ENCODE results near the gene SAMHD1. TPM values are rescaled to one million over a fixed set of nuclear protein-coding genes. Genes with fewer than 3 reads are reported as not detected.
"Not testable (repeated sequence)": the region's sequence is repeated elsewhere in the genome, so short reads cannot be mapped to it uniquely, and the experiment has no call there.

SAMHD1 gene
- total RNA-seq, 2 experiments from 2014 or later: 29.9 to 33.5 TPM

- Mint-ChIP-seq H3K27ac (no peak overlapping the region), H3K4me3 (no peak overlapping the region), H3K27me3 (ENCODE audit: low read depth) (no peaks in the 10 kb centered on the region), H3K9me3 (no peaks in the 10 kb centered on the region), H3K4me1 (ENCODE audit: low read depth) (peaks cover 5% of the 10 kb centered on the region), H3K36me3 (ENCODE audit: low read depth) (no peaks in the 10 kb centered on the region)
- intact Hi-C loops (cut with micrococcal nuclease): no loop called here
- no peak for DNase-seq
- CTCF ChIA-PET: no interaction called here
Observed at GRCh38 chr20:36880741-36881250, 70.7 kb downstream of the SAMHD1 start.

GRCh38 chr20:36878941-36879340 lies 72.6 kb downstream of the SAMHD1 start:
- no peaks in the 10 kb centered on the region for H3K36me3 Mint-ChIP-seq (ENCODE audit: low read depth)
- CTCF ChIA-PET: no interaction called here
- H3K27ac Mint-ChIP-seq: no peak overlapping the region
- no peaks in the 10 kb centered on the region for H3K27me3 Mint-ChIP-seq (ENCODE audit: low read depth)
- no peak overlapping the region for H3K4me3 Mint-ChIP-seq
- DNase-seq: no peak
- intact Hi-C loops (cut with micrococcal nuclease): no loop called here
- peaks cover 5% of the 10 kb centered on the region for H3K4me1 Mint-ChIP-seq (ENCODE audit: low read depth)
- no peaks in the 10 kb centered on the region for H3K9me3 Mint-ChIP-seq

GRCh38 chr20:36876473-36876833 lies 75.1 kb downstream of the SAMHD1 start:
- CTCF ChIA-PET: no interaction called here
- DNase-seq: no peak
- Mint-ChIP-seq H3K27ac (no peak overlapping the region), H3K36me3 (ENCODE audit: low read depth) (no peaks in the 10 kb centered on the region), H3K27me3 (ENCODE audit: low read depth) (no peaks in the 10 kb centered on the region), H3K4me1 (ENCODE audit: low read depth) (no peaks in the 10 kb centered on the region), H3K4me3 (no peak overlapping the region), H3K9me3 (no peaks in the 10 kb centered on the region)
- intact Hi-C loops (cut with micrococcal nuclease): no loop called here

GRCh38 chr20:36875702-36876472 lies 75.6 kb downstream of the SAMHD1 start, which contains the start of gene TLDC2:
TLDC2 (plus strand) TSS chr20:36876138; CDS start chr20:36876175, 37 bp downstream.
- Mint-ChIP-seq H3K36me3 (ENCODE audit: low read depth) (no peaks in the 10 kb centered on the region), H3K4me1 (ENCODE audit: low read depth) (no peaks in the 10 kb centered on the region), H3K4me3 (no peak within 1 kb of the TSS), H3K27me3 (ENCODE audit: low read depth) (no peaks in the 10 kb centered on the region), H3K27ac (no peak within 1 kb of the TSS), H3K9me3 (no peaks in the 10 kb centered on the region)
- DNase-seq: no peak
- CTCF ChIA-PET: interaction anchor here (0.6 to 1.1 kb wide), 2 partner anchors 12 to 120 kb away, joined by 3 read pairs; a partner anchor contains a TSS
- intact Hi-C loops (cut with micrococcal nuclease): no loop called here

GRCh38 chr20:36875093-36875492 lies 76.4 kb downstream of the SAMHD1 start:
- H3K4me1 Mint-ChIP-seq (ENCODE audit: low read depth); H3K27ac Mint-ChIP-seq; H3K27me3 Mint-ChIP-seq (ENCODE audit: low read depth); H3K4me3 Mint-ChIP-seq; intact Hi-C loops (cut with micrococcal nuclease); H3K36me3 Mint-ChIP-seq (ENCODE audit: low read depth); H3K9me3 Mint-ChIP-seq; DNase-seq: not testable (repeated sequence)
- CTCF ChIA-PET: interaction anchor here (0.6 to 1.1 kb wide), 2 partner anchors 11 to 120 kb away, joined by 3 read pairs; a partner anchor contains a TSS

GRCh38 chr20:36873498-36874189 lies 77.9 kb downstream of the SAMHD1 start:
- H3K36me3 Mint-ChIP-seq (ENCODE audit: low read depth): no peaks in the 10 kb centered on the region
- intact Hi-C loops (cut with micrococcal nuclease): no loop called here
- no peak for DNase-seq
- no peaks in the 10 kb centered on the region for H3K27me3 Mint-ChIP-seq (ENCODE audit: low read depth)
- no peak overlapping the region for H3K27ac Mint-ChIP-seq
- CTCF ChIA-PET: interaction anchor here (1.1 kb wide), 1 partner anchor 9 kb away, joined by 3 read pairs; no protein-coding TSS in a partner anchor
- H3K9me3 Mint-ChIP-seq: no peaks in the 10 kb centered on the region
- H3K4me3 Mint-ChIP-seq: no peak overlapping the region
- H3K4me1 Mint-ChIP-seq (ENCODE audit: low read depth): no peaks in the 10 kb centered on the region

DNA sequence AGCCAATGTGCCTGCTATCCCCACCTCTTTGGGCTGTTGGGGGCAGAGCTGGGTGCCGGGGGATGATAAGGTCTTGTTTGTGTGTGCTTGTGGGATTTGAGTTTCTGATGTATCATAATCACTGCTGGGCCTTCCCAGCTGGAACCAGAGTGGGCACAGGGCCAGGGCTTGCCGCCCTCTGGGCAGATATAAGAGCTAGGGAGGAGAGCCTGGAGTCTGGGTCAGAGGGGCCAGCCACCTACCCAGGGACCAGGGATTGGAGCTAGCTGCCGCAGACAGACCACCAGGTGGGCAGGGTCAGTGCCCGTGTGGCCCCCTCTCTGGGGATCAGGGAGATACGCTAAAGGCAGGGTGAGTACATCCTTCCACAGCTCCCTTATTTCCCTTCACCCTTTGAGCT lies 78.7 kb downstream of the SAMHD1 start:
- no peak for DNase-seq
- no peaks in the 10 kb centered on the region for H3K36me3 Mint-ChIP-seq (ENCODE audit: low read depth)
- no peak overlapping the region for H3K27ac Mint-ChIP-seq
- no peaks in the 10 kb centered on the region for H3K9me3 Mint-ChIP-seq
- no peaks in the 10 kb centered on the region for H3K27me3 Mint-ChIP-seq (ENCODE audit: low read depth)
- H3K4me3 Mint-ChIP-seq: no peak overlapping the region
- intact Hi-C loops (cut with micrococcal nuclease): no loop called here
- H3K4me1 Mint-ChIP-seq (ENCODE audit: low read depth): no peaks in the 10 kb centered on the region
- CTCF ChIA-PET: interaction anchor here (1.1 kb wide), 1 partner anchor 10 kb away, joined by 3 read pairs; no protein-coding TSS in a partner anchor

DNA sequence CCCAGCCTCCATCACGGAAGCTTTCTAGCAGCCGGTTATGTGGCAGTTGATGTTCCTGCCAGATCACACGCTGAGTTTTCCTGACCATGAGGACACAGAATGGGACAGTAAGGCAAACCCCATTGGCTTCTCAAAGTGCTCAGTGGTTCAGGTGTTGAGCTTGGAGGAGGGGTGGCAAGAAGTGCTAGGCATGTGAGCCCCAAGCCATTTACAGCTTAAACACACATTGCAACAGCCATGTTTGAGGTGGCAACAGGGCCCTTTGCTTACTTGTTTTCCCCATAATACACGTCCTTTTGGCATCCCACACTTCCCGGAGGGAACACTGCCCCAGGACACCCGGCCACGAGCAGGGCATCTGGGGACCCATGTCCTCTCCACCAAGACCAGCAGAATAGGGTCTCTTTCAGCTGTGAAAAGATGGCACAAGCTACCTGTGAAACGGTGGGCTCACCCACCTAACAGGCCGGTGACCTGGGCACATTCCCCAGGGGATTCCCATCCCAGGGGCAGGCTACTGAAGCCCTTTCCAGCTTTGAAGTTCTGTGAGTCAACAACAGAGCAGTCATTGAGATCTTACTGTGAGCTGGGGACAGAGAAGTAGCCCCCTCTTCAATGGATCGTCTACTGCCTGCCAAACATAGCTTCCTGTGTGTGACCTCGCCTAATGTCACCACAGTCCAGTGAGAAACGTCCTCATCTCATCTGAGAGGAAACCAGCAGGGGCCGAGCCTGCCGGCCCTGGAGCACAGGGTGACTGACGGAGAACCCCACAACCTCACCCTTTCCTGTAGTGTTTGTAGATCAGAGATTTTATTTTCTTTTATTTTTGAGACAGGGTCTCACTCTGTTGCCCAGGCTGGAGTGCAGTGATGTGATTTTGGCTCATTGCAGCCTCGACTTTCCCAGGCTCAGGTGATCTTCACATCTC lies 79.6 kb downstream of the SAMHD1 start:
- H3K27ac Mint-ChIP-seq: no peak overlapping the region
- no peak for DNase-seq
- H3K4me3 Mint-ChIP-seq: no peak overlapping the region
- H3K4me1 Mint-ChIP-seq (ENCODE audit: low read depth): no peaks in the 10 kb centered on the region
- H3K27me3 Mint-ChIP-seq (ENCODE audit: low read depth): no peaks in the 10 kb centered on the region
- intact Hi-C loops (cut with micrococcal nuclease): no loop called here
- no peaks in the 10 kb centered on the region for H3K36me3 Mint-ChIP-seq (ENCODE audit: low read depth)
- H3K9me3 Mint-ChIP-seq: no peaks in the 10 kb centered on the region
- CTCF ChIA-PET: interaction anchor here (0.6 to 1.1 kb wide), 2 partner anchors 15 to 315 kb away, joined by 3 read pairs; no protein-coding TSS in a partner anchor

GRCh38 chr20:36866681-36867495 lies 84.6 kb downstream of the SAMHD1 start:
- CTCF ChIA-PET: interaction anchor here (0.6 to 0.9 kb wide), 2 partner anchors 20 to 731 kb away, joined by 3 to 7 read pairs; no protein-coding TSS in a partner anchor
- Mint-ChIP-seq H3K4me3 (no peak overlapping the region), H3K27me3 (ENCODE audit: low read depth) (peaks cover 15% of the 10 kb centered on the region), H3K36me3 (ENCODE audit: low read depth) (no peaks in the 10 kb centered on the region), H3K4me1 (ENCODE audit: low read depth) (no peaks in the 10 kb centered on the region), H3K27ac (no peak overlapping the region), H3K9me3 (no peaks in the 10 kb centered on the region)
- DNase-seq: no peak
- intact Hi-C loops (cut with micrococcal nuclease): no loop called here

DNA sequence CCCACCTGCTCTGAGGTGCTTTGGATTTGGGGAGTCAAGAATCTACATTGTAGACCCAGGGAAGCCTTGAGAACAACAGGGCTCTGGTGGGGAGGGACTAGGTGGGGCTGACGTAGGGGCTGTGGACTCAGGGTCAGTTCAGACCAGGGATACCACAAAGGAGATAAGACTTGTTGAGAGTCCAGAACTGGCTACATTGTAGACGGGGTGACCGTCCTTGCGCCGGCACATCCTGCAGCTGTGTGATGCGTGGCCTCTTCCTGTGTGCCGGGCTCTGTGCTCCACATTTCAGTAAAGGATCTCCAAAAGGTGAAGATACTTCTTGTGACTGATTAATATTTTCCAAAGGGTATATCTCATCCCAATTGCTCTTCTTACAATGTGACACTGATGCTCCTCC lies 85.3 kb downstream of the SAMHD1 start:
- CTCF ChIA-PET: no interaction called here
- intact Hi-C loops (cut with micrococcal nuclease): no loop called here

DNA sequence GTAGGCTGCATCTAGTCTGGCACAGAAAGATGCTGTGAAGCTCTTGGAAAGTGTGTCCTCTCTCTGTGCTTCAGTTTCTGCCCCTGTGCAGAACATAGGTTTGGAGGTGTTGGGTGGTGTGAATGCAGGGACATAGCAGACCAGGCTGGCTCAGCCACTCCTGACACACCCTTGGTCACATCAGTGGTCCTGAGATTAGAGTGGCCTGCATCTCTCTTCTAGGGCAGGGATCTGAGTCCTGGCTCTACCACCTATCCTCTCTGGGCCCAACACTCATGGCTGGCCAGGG lies 85.7 kb downstream of the SAMHD1 start:
- DNase-seq: no peak
- CTCF ChIA-PET: no interaction called here
- no peaks in the 10 kb centered on the region for H3K9me3 Mint-ChIP-seq
- H3K4me3 Mint-ChIP-seq: no peak overlapping the region
- H3K36me3 Mint-ChIP-seq (ENCODE audit: low read depth): no peaks in the 10 kb centered on the region
- no peaks in the 10 kb centered on the region for H3K4me1 Mint-ChIP-seq (ENCODE audit: low read depth)
- intact Hi-C loops (cut with micrococcal nuclease): loop anchor here (2.0 kb wide), 1 partner anchor 31 kb away; no protein-coding TSS in a partner anchor
- H3K27ac Mint-ChIP-seq: no peak overlapping the region
- H3K27me3 Mint-ChIP-seq (ENCODE audit: low read depth): peaks cover 21% of the 10 kb centered on the region

More for the DNA sequence above, 85.3 kb downstream of the SAMHD1 start:
- no peak overlapping the region for H3K27ac Mint-ChIP-seq
- DNase-seq: no peak
- H3K9me3 Mint-ChIP-seq: no peaks in the 10 kb centered on the region
- no peaks in the 10 kb centered on the region for H3K36me3 Mint-ChIP-seq (ENCODE audit: low read depth)
- peaks cover 21% of the 10 kb centered on the region for H3K27me3 Mint-ChIP-seq (ENCODE audit: low read depth)
- H3K4me1 Mint-ChIP-seq (ENCODE audit: low read depth): no peaks in the 10 kb centered on the region
- no peak overlapping the region for H3K4me3 Mint-ChIP-seq

All from activated naive CD4-positive, alpha-beta T cell treated with anti-CD3 and anti-CD28 coated beads for 36 hours (primary cell).